SK-N-SH (cell line): Measurements from ENCODE around the gene ZER1. TPM values are rescaled to one million over a fixed set of nuclear protein-coding genes. Genes with fewer than 3 reads are reported as not detected.

ENCODE experiments used
- CTCF ChIA-PET: fragments of 300-600, 350-600 bp; formaldehyde crosslinking; extraction: SDS; loops from one replicate; lab custom pipeline; 2021; lab: Yijun Ruan, JAX
- POLR2A ChIA-PET: fragments of 350-600 bp; sonication (Branson Sonifier 250); formaldehyde crosslinking; extraction: SDS; loops from one replicate; lab custom pipeline; 2020; ENCODE audit warnings: antibody characterized with exemption, inconsistent platforms; lab: Yijun Ruan, JAX
- DNase-seq: peaks from one replicate; pipeline ENCODE4 v3.0.0; 2012
- H2AFZ ChIP-seq: fragments of 200-600 bp; sonication (generic); 2 replicates; pipeline ENCODE4 v1.8.1; 2016; ENCODE audit warnings: antibody characterized with exemption, mild to moderate bottlenecking, low read depth
- H3F3A ChIP-seq: fragments of 200-600 bp; sonication (generic); replicated peaks from 2 replicates; pipeline ENCODE3; 2016; ENCODE audit warnings: antibody characterized with exemption, mild to moderate bottlenecking; ENCODE audit not compliant: insufficient read depth
- H3K27ac ChIP-seq, 2 experiments: fragments of 200-500 bp in 1 of 2; fragments of 200-600 bp in 1 of 2; sonication (Bioruptor generic) in 1 of 2; sonication (generic), shearing (Covaris generic) in 1 of 2; 2 replicates each; pipeline versions ENCODE4 v1.5.1 to v1.6.1; 2014 to 2016; ENCODE audit warnings: low read depth in 2 of 2, inconsistent platforms in 1 of 2, low read length in 1 of 2, mild to moderate bottlenecking in 1 of 2, mixed read lengths in 1 of 2
- H3K27me3 ChIP-seq: fragments of 200-600 bp; sonication (generic), shearing (Covaris generic); 2 replicates; pipeline ENCODE4 v1.6.1; 2016; ENCODE audit warnings: mixed run types; ENCODE audit not compliant: insufficient read depth
- H3K36me3 ChIP-seq, 2 experiments: fragments of 200-500 bp in 1 of 2; fragments of 200-600 bp in 1 of 2; sonication (Bioruptor generic) in 1 of 2; sonication (generic) in 1 of 2; replicated peaks in 1 of 2; 2 replicates each; pipeline versions ENCODE3 to v1.5.1; 2014 to 2016; ENCODE audit warnings: low read length in 1 of 2, mild to moderate bottlenecking in 1 of 2; ENCODE audit not compliant: insufficient read depth in 2 of 2, control insufficient read depth in 1 of 2
- H3K4me1 ChIP-seq, 2 experiments: fragments of 200-500 bp in 1 of 2; fragments of 200-600 bp in 1 of 2; sonication (Bioruptor generic) in 1 of 2; sonication (generic), shearing (Covaris generic) in 1 of 2; 2 replicates each; pipeline versions ENCODE4 v1.5.1 to v1.6.1; 2014 to 2016; ENCODE audit warnings: low read depth in 1 of 2, low read length in 1 of 2, mixed run types in 1 of 2; ENCODE audit not compliant: insufficient read depth in 2 of 2, control insufficient read depth in 1 of 2
- H3K4me2 ChIP-seq: fragments of 200-600 bp; sonication (generic), shearing (Covaris generic); 2 replicates; pipeline ENCODE4 v1.6.1; 2017; ENCODE audit warnings: mixed run types
- H3K4me3 ChIP-seq, 2 experiments: fragments of 200-500 bp in 1 of 2; fragments of 200-600 bp in 1 of 2; sonication (Bioruptor generic) in 1 of 2; sonication (generic), shearing (Covaris generic) in 1 of 2; 2 replicates each; pipeline versions ENCODE4 v1.5.1 to v1.8.1; 2014 to 2016; ENCODE audit warnings: low read depth in 2 of 2, inconsistent platforms in 1 of 2, low read length in 1 of 2, mild to moderate bottlenecking in 1 of 2, mixed read lengths in 1 of 2, moderate library complexity in 1 of 2
- H3K79me2 ChIP-seq: fragments of 200-600 bp; sonication (generic); 2 replicates; pipeline ENCODE4 v1.8.1; 2017; ENCODE audit warnings: mild to moderate bottlenecking; ENCODE audit not compliant: insufficient read depth
- H3K9ac ChIP-seq: fragments of 200-600 bp; sonication (generic); 2 replicates; pipeline ENCODE4 v1.6.1; 2017; ENCODE audit warnings: mixed run types
- H3K9me2 ChIP-seq: fragments of 200-600 bp; sonication (generic); 2 replicates; pipeline ENCODE4 v1.6.1; 2017; ENCODE audit warnings: mixed run types
- H3K9me3 ChIP-seq: fragments of 200-600 bp; sonication (generic); 2 replicates; pipeline ENCODE4 v1.6.1; 2017; ENCODE audit warnings: mixed run types, mild to moderate bottlenecking, moderate library complexity
- H4K20me1 ChIP-seq: fragments of 200-600 bp; sonication (generic); 2 replicates; pipeline ENCODE4 v1.6.1; 2017; ENCODE audit warnings: mild to moderate bottlenecking, mixed run types; ENCODE audit not compliant: insufficient read depth
- CHD2 ChIP-seq: fragments of 150-350 bp; IDR thresholded peaks from 2 replicates; pipeline ENCODE4 v1.6.1; 2018; ENCODE audit warnings: low read length; ENCODE audit not compliant: partially characterized antibody
- ELF1 ChIP-seq: IDR thresholded peaks from 2 replicates; pipeline ENCODE4 v1.4.0; 2012
- EP300 ChIP-seq, 2 experiments: IDR thresholded peaks; 2 replicates each; pipeline versions ENCODE4 v1.4.0 to v1.6.1; 2012; ENCODE audit warnings: borderline replicate concordance in 1 of 2, low read depth in 1 of 2, low read length in 1 of 2
- EZH2phosphoT487 ChIP-seq: fragments of 200-600 bp; sonication (generic); IDR thresholded peaks from 2 replicates; pipeline ENCODE4 v1.6.1; 2017; ENCODE audit warnings: low read depth, mixed run types, mild to moderate bottlenecking, antibody characterized with exemption, moderate library complexity, borderline replicate concordance
- FOSL2 ChIP-seq: IDR thresholded peaks from 2 replicates; pipeline ENCODE4 v1.4.0; 2012; ENCODE audit warnings: low read depth, mild to moderate bottlenecking, moderate library complexity, borderline replicate concordance
- JUND ChIP-seq: IDR thresholded peaks from 2 replicates; pipeline ENCODE4 v1.4.0; 2012
- MEF2A ChIP-seq: IDR thresholded peaks from 2 replicates; pipeline ENCODE4 v1.4.0; 2012; ENCODE audit warnings: low read depth, borderline replicate concordance
- MXI1 ChIP-seq: IDR thresholded peaks from 2 replicates; pipeline ENCODE4 v1.6.1; 2012; ENCODE audit warnings: mild to moderate bottlenecking, low read depth, low read length, improper control_type of control experiment
- NRF1 ChIP-seq: IDR thresholded peaks from 2 replicates; pipeline ENCODE4 v1.6.1; 2012; ENCODE audit warnings: low read depth, mild to moderate bottlenecking, low read length
- POLR2AphosphoS5 ChIP-seq: IDR thresholded peaks from 2 replicates; pipeline ENCODE4 v1.6.1; 2012; ENCODE audit warnings: low read depth, low read length
- RAD21 ChIP-seq: IDR thresholded peaks from 2 replicates; pipeline ENCODE4 v1.6.1; 2012; ENCODE audit warnings: mild to moderate bottlenecking, low read length
- SMC3 ChIP-seq: IDR thresholded peaks from 2 replicates; pipeline ENCODE4 v1.6.1; 2012; ENCODE audit warnings: low read depth, low read length, improper control_type of control experiment
- TCF12 ChIP-seq: IDR thresholded peaks from 2 replicates; pipeline ENCODE4 v1.4.0; 2012
- TEAD4 ChIP-seq: IDR thresholded peaks from 2 replicates; pipeline ENCODE4 v1.4.0; 2012; ENCODE audit warnings: mild to moderate bottlenecking, borderline replicate concordance; ENCODE audit not compliant: insufficient read depth
- YY1 ChIP-seq: IDR thresholded peaks from 2 replicates; pipeline ENCODE4 v1.4.0; 2012; ENCODE audit warnings: low read depth, mild to moderate bottlenecking
- WGBS: methylation state at CpG from one replicate; pipeline ENCODE4 v1.1.6; 2017; ENCODE audit warnings: low lambda C conversion rate; 5-methylcytosine and 5-hydroxymethylcytosine counted together
- polyA plus RNA-seq, 3 experiments: library from polyadenylated mRNA; depleted of rRNA; stranded (reverse); fragments of >200 nt; gene quantifications; 2 replicates each; pipeline ENCODE4 v1.2.3, GENCODE V29; 2012
- TF ChIP-seq, protein P1 (sequence below): fragments of 200-600 bp; sonication (generic); IDR thresholded peaks from 2 replicates; pipeline ENCODE4 v1.6.1; 2017; ENCODE audit warnings: antibody characterized with exemption, mild to moderate bottlenecking, moderate library complexity
- TF ChIP-seq, protein P2 (sequence below): IDR thresholded peaks from 2 replicates; pipeline ENCODE4 v1.4.0; 2012; ENCODE audit warnings: low read depth
- TF ChIP-seq, protein P3 (sequence below): fragments of 150-350 bp; IDR thresholded peaks from 2 replicates; pipeline ENCODE4 v1.6.1; 2017; ENCODE audit warnings: antibody characterized with exemption, low read length, low read depth, borderline replicate concordance
- TF ChIP-seq, protein P4 (sequence below): fragments of 150-350 bp; IDR thresholded peaks from 2 replicates; pipeline ENCODE4 v1.6.1; 2016; ENCODE audit warnings: mild to moderate bottlenecking, low read depth, low read length

ZER1 gene
- polyA plus RNA-seq, 1 of the 3 experiments (the other 2 are of a cell fraction), result 30.9 TPM

DNA sequence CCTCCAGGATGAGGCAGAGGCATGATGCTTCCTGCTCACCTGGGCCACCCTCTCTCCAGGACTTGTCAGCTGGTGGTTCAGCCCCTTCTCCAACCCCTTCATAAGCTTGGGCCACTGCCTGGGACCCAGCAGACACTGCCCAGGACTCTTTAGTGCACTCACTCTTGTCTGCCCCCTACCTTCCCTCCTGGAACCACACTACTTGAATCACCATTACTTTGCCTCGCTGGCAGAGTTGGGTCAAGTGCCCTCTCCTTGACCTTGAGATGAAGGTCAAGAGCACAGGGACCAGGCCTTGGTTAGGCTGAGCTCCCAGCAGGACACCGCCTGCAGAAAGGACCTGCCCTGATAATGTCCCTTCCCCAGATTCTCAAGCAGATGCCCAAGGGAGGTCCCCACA, 38.1 kb upstream of the ZER1 start:
- Histone ChIP-seq H4K20me1 (no peaks in the 10 kb centered on the region), H3K9me2 (no peaks in the 10 kb centered on the region), H3K4me1 (no peaks in the 10 kb centered on the region), H3K36me3 (peaks cover 9 to 11% of the 10 kb centered on the region in 2 experiments), H2AFZ (no peak overlapping the region), H3K27me3 (no peaks in the 10 kb centered on the region), H3K9me3 (no peaks in the 10 kb centered on the region)
- DNase-seq, result no peak
- ChIA-PET CTCF (interaction anchor here (1.5 to 2.8 kb wide), 3 partner anchors 8 to 108 kb away, joined by 4 to 11 read pairs (median 5); partner anchors contain the start of genes ENDOG and PKN3), POLR2A (no interaction called here)
- 93% methylated on average over 2 of the region's 2 CpGs for WGBS
- no peak for TF ChIP-seq NRF1
- TF ChIP-seq, protein P1, sequence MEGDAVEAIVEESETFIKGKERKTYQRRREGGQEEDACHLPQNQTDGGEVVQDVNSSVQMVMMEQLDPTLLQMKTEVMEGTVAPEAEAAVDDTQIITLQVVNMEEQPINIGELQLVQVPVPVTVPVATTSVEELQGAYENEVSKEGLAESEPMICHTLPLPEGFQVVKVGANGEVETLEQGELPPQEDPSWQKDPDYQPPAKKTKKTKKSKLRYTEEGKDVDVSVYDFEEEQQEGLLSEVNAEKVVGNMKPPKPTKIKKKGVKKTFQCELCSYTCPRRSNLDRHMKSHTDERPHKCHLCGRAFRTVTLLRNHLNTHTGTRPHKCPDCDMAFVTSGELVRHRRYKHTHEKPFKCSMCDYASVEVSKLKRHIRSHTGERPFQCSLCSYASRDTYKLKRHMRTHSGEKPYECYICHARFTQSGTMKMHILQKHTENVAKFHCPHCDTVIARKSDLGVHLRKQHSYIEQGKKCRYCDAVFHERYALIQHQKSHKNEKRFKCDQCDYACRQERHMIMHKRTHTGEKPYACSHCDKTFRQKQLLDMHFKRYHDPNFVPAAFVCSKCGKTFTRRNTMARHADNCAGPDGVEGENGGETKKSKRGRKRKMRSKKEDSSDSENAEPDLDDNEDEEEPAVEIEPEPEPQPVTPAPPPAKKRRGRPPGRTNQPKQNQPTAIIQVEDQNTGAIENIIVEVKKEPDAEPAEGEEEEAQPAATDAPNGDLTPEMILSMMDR, result peak; percentile 11; the same call in 1 of the 2 replicates
- no peak for TF ChIP-seq POLR2AphosphoS5
- TF ChIP-seq CHD2, result no peak
- TF ChIP-seq JUND, result no peak
- TF ChIP-seq TCF12, result no peak
- TF ChIP-seq ELF1, result no peak
- no peak for TF ChIP-seq EP300 (IDR thresholded peaks at IDR 0.05; ENCODE audit: borderline replicate concordance in 1 of 2, low read depth in 1 of 2, low read length in 1 of 2)
- no peak for TF ChIP-seq YY1
- TF ChIP-seq, all 33 proteins: peak for 1
- Histone ChIP-seq H3K27ac (no peak overlapping the region), H3K4me3 (no peak overlapping the region), H3K9ac (no peak overlapping the region), H3F3A (peaks cover 2% of the 10 kb centered on the region), H3K79me2 (no peaks in the 10 kb centered on the region), H3K4me2 (no peak overlapping the region)

DNA sequence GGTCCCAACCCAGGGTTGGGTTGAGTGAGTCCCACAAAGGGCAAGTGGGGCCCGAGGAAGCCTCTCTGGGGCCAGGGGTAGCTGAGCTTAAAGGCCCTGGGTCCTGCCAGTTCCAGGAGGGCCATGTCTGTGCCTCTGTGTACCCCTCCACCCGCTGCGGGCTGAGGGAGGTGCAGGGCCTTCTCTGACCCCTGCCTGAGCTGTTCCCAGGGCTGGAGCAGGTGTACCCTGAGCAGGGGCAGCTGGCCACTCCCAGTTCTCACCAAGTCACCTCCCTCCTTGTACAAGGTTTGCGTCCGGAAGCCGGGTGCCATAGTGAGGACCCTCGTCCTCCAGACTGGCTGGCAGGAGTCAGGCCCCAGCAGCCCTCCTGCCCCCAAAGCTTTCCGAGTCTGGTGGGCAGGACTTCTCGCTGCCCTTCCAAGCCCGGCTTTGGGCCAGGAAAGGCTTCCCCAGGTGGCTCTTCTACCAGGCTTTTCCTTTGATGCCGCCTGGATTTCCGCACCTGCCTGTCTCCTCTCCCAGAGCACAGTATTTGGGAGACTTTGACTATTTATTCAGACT, 37.4 kb upstream of the ZER1 start:
- DNase-seq, result no peak
- no peak overlapping the region for H3K4me2 ChIP-seq
- CTCF ChIA-PET, result interaction anchor here (2.4 to 2.8 kb wide), 2 partner anchors 9 to 107 kb away, joined by 5 to 11 read pairs; partner anchors contain the start of genes ENDOG and PKN3
- H3K36me3 ChIP-seq, result peaks cover 9 to 11% of the 10 kb centered on the region in 2 experiments
- no peaks in the 10 kb centered on the region for H3K27me3 ChIP-seq
- H3F3A ChIP-seq, result no peaks in the 10 kb centered on the region
- H2AFZ ChIP-seq, result no peak overlapping the region
- WGBS, result 96% methylated on average over 6 of the region's 12 CpGs
- POLR2A ChIA-PET, result no interaction called here
- H3K9ac ChIP-seq, result no peak overlapping the region
- H4K20me1 ChIP-seq, result no peaks in the 10 kb centered on the region
- H3K4me1 ChIP-seq, result no peaks in the 10 kb centered on the region
- H3K9me2 ChIP-seq, result no peaks in the 10 kb centered on the region
- H3K4me3 ChIP-seq, result no peak overlapping the region
- no peaks in the 10 kb centered on the region for H3K9me3 ChIP-seq
- no peak overlapping the region for H3K27ac ChIP-seq
- H3K79me2 ChIP-seq, result no peaks in the 10 kb centered on the region
- TF ChIP-seq, protein P2, sequence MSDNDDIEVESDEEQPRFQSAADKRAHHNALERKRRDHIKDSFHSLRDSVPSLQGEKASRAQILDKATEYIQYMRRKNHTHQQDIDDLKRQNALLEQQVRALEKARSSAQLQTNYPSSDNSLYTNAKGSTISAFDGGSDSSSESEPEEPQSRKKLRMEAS, result no peak
- TF ChIP-seq, protein P3, sequence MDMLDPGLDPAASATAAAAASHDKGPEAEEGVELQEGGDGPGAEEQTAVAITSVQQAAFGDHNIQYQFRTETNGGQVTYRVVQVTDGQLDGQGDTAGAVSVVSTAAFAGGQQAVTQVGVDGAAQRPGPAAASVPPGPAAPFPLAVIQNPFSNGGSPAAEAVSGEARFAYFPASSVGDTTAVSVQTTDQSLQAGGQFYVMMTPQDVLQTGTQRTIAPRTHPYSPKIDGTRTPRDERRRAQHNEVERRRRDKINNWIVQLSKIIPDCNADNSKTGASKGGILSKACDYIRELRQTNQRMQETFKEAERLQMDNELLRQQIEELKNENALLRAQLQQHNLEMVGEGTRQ, result no peak
- no peak for TF ChIP-seq MXI1
- no peak for TF ChIP-seq POLR2AphosphoS5
- TF ChIP-seq EZH2phosphoT487, result no peak
- TF ChIP-seq MEF2A, result no peak
- no peak for TF ChIP-seq FOSL2
- TF ChIP-seq, protein P4, sequence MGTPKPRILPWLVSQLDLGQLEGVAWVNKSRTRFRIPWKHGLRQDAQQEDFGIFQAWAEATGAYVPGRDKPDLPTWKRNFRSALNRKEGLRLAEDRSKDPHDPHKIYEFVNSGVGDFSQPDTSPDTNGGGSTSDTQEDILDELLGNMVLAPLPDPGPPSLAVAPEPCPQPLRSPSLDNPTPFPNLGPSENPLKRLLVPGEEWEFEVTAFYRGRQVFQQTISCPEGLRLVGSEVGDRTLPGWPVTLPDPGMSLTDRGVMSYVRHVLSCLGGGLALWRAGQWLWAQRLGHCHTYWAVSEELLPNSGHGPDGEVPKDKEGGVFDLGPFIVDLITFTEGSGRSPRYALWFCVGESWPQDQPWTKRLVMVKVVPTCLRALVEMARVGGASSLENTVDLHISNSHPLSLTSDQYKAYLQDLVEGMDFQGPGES, result no peak
- no peak for TF ChIP-seq RAD21
- no peak for TF ChIP-seq ELF1
- TF ChIP-seq, protein P1, result no peak
- no peak for TF ChIP-seq TEAD4
- no peak for TF ChIP-seq SMC3
